ENCODE data around the gene WASF2.
"Not testable (repeated sequence)": the region's sequence is repeated elsewhere in the genome, so short reads cannot be mapped to it uniquely, and the experiment has no call there.

Gene WASF2

DNA sequence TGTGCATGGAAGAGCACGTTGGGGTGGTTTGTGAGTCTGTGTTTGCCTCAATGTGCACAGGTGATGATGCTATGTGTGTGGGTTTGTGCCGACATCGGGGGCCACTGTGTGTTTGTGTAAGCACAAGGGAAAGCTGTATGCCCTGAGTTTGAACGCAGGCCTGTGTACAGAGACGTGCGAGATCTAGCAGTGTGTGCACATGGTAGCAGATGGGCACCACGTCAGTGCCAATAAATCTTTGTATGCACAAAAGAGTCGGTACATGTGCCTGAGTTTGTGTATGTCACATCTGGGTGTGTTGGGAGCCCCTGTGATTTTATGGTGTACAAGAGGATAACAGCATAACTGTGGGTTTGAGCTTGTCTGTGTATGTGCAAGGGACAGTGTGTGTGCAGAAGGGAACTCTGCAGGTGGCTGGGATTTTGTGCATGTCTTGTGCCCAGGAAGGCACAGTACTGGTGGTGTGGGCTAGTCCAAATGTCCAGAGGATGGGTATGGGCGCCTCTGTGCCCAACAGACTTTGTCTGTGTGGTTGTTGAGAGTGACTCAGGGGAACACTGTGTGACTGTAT, 32.0 kb upstream of the WASF2 start:
- no peak for DNase-seq

DNA sequence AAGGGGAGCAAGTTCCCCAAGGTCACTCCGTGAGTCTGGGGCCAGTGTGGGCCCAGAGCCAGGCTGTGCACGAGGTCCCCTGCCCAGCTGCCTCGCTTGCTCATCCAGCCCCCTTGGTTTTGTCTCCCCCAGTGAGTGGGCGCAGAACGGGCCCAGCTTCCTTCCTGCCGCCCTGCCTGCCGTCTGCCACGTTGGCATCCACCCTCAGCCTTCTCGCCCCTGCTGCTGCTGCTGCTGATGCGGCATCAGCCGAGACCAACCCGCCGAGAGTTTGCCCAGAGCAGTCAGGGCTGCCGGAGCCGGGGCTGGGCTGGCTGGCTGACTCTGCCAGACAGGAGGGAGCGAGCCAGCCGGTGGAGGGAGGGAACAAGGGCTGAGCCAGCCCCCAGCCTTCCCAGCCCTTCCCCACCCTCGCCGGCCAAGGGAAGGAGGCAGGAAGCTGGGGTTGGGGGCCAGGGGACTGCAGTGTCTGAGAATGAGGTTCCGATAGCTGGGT, 31.4 kb upstream of the WASF2 start:
- DNase-seq, result no peak

DNA sequence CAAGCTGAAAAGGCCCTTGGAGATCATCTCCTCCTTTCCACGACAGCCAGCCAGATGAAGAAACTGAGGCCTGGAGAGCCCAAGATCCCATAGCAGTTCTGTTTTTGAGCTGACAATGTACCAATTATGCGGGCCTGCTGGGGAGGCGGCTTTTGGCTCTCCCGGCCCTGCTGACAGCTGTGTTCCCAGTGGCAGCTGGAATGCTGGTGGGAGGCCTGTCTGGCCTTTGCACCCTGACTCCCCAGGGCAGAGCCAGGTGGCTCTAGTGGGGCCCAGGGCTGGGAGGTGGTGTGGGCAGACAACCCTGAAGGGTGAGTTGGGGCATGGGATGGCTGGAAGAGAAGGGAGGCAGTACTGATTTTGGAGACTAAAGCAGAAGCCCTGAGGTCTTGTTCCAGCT, 30.7 kb upstream of the WASF2 start:
- DNase-seq, result no peak

DNA sequence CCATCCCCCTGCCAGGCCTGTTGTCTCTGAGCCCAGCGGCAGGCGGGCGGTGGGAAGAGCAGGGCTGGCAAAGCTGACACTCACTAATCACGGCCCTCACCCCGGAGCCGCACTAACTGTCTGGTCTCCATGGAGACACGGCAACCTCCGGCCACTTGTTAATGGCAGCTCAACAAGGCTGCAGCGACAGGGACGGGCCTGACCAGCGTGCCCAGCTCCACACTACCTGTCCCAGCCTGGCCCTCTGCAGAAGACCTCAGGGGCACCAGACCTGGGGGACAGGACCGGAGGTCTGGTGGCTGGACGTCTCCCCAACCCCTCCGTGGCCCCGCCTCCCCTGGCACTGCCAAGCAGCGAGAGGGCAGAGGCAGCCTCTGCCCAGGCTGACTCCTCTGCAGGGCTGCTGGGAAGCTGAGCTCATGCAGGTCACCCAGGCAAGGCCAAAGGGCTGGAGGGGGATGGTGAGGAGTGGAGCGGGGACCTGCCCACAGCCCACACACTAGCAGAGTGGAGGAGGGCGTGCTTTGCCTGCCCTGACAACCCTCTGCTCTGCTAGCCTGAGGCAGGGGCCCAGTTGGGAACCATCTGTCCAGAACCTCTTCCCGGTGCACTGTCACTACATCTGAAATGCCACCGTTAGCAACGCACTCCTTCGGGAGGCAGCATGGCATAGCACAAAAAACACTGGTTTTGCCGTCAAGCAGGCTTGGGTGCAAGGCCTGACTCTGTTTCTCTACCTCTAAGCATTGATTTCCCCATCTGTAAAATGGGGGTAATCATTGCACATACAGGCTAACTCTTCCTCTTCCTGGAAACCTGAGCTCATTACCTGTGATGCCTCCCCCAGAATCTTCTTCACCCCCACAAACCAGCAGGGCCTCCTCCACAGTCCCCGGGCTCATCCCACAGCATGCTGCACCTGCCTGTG, 29.6 kb upstream of the WASF2 start:
- no peak for DNase-seq

DNA sequence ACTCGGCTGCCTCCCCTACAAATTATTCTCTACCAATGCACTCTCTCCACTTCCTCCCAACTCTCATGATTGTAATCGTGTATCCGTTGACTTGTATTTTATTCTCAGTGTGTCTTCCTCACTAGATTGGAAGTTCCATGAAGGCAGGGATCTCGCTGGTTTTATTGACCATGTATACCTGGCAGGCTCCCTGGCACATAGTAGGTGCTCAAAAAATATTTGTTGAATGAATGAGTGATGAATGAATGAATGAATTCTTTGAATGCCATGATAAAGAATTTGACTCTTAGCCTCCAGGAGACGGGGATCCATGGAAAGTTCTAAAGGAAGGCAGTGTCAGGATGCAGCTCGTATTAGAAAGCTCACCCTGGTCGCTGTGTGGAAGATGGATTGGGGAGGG, 28.8 kb upstream of the WASF2 start:
- DNase-seq, result no peak

DNA sequence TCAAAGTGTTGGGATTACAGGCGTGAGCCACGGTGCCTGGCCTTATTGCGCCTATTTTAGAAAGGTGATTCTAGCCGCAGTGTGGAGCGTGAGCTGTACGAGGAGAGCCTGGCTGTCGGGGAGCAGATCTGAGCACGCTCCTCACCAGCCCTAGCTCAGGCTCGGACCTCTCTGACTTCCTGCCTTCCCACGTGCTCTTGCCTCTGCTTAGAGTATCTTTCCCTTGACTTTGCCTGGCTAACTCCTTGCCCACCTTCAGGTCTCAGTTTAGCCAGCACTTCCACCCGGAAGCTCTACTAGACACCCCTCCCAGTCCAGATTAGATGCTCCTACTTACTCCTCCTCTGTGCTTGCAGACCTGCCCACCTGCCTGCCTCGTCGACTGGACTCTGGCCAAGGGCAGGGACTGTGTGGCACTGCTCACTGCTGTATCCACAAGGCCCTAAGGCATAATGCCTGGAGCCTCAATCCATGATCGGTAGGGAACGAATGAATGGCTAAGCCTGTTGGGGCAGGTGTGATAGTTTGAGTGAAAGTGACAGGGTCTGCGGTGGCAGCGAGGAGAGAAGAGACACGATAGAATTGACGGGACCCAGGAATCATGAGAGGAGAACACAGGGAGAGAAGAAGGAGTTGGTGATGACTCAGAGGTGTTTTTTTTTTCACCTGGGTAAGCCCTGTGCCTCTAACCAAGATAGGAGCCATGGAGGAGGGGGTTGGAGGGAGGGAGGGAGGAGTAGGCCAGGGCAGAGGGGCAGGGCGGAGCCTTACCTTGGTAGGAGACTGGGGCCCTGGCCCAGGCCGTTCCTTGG, 28.1 kb upstream of the WASF2 start:
- no peak for DNase-seq

DNA sequence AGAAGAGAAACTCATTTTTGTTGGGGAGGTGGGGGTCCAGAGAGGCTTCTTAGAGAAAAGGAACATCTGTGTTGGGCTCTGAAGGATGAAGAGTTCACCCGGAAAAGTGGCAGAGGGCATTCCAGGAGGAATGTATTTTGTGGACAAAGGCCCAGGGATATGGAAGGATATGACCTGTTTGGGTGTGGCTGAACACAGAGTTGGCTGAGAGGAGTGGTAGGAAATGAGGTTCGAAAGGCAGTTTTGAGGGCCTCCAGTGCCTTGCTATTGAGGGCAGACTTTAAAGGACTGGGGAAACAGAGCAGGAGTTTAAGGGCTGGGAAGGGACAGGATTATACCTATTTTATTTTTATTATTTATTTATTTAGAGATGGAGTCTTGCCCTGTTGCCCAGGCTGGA, 27.3 kb upstream of the WASF2 start:
- DNase-seq, result no peak

DNA sequence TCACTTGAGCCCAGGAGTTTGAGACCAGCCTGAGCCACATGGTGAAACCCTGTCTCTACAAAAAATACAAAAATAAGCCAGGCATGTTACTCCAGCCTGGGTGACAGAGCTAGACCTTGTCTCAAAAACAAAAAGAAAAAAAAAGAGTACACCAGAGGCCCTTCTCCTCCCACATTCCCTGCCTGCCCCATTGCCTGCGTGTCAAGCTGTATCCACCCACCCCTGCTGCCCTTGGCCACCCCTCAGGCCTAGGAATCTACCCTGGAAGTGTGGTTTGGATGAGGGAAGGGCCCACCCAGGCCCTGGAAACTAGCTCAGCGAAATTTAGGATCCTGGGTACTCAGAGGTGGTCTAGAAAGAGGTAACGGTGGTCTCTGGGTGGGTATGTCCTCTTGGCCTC, 25.7 kb upstream of the WASF2 start:
- DNase-seq, result no peak

DNA sequence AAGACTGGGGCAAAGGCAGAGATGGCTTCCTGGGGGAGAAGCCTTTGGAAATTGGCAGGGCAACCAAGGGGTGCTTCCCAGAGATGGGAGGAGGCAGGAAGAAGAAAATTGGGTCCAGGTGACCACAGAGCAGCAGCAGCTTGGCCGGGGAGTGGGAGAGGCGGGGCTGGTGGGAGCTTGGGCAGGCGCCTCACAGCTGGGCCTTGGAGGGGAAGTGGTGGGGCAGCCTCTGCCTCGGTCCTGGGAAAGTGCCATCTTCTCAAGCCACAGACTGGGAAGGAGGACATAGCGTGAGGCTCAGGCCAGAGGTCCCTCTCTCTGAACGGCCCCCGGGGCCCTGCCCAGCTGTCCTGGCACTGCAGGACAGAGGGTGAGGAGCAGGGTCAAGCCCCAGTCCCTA, 24.0 kb upstream of the WASF2 start:
- no peak for DNase-seq

DNA sequence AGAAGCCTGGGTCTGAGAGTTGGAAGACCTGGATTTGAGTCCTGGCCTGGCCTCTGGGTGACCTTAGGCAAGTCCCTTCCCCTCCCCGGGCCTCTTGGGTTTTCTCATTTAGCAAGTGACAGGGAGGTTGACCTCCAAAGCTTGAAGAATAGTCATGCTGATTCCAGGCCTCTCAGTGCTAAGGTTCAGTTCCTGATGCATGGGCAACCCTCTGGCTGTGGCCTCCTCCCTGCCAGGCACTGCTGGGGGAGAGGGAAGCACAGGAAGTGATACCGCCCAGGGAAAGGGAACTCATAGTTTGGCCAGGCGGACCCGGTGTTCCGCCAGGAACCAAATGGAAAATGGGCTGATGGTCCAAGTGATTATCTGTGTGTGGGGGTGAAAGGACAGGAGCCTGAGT, 23.6 kb upstream of the WASF2 start:
- DNase-seq, result no peak

DNA sequence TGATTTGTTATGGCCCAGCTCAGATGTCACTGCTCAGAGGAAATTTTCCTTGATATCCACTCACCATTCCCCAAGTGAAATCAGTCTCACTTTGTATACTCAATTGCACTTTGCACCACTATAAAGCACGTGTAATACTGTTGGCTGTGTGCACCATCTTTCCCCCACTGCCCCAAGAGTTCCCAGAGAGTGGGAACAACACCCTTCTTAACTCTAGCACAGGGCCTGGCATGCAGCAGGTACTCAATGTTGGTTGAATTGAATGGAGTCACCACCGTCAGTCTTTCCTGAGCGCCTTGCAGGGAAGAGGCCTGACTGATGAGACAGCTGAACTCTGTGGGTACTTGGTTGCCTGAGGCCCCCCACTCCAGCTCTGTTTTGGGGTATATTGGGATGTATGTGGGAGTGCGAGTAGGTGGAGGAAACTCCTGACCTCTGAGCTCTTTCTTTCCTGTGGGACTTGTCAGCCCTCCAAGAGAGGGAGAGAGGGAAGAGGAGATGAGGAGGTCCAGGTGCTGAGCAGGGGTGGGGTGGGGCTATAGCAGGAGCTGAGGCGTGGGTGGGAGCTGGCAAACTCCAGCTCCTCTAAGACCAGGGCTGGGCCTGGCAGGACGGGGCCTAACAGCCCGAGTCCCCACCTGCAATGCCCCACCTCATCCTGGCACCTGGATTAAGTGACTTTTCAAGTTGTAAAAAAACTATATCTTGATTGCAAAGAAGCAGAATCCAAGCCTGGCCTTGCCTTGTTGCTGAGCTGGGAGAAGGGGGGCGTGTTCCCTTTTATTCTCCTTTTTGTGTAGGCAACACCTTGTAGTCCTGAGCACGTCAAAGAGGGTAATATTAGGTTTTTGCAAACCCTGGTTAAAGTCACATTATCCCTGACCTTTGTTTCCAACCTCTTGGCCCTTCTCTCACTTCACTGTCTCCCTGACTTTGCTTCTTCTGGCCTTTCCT, 19.4 kb upstream of the WASF2 start:
- DNase-seq, result no peak

DNA sequence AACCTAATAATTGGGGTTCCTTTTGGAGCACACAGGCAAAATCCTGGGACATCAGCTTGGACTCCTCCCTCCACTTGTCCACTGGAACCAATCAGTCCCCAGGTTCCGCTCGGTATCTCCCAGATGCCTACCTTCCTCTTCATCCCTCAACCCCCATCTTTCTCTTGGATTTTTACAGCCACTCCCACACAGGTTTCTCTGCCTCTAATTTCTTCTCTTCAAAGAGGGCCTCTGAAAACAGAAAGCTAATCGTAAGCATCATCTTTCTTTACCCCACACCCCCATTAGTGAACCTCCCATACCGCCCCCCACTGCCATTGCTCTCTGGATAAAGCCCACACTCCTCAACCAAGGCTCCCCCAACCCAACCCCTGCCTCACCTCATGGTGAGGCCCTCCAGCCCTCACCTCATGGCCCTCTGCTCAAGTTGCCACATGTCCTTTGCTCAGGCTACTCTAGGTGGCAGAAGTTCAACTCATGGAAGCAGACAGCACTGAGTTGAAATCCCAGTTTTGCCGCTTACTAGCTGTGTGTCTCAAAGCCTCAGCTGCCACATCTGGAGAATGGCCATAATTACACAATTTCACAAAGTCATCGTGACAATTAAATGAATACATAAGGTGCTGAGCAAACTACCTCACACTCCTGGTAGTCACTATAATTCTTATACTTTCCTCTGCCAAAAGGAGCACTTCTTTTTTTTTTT, 18.1 kb upstream of the WASF2 start:
- DNase-seq, result no peak

DNA sequence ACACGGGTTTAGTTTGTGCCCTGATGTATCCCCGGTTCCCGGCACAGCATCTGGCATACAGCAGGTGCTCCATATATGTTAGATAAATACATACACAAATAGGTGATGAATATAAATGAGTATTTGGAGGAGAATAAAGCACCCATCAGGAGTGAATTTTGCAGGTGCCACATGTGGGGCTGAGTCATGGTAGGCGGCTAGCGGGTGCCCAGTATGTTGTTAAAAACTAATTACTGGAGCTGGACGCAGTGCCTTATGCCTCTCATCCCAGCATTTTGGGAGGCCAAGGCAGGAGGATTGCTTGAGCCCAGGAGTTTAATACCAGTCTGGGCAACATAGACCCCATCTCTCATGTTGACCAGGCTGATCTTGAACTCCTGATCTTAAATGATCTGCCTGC, 16.7 kb upstream of the WASF2 start:
- DNase-seq, result no peak

DNA sequence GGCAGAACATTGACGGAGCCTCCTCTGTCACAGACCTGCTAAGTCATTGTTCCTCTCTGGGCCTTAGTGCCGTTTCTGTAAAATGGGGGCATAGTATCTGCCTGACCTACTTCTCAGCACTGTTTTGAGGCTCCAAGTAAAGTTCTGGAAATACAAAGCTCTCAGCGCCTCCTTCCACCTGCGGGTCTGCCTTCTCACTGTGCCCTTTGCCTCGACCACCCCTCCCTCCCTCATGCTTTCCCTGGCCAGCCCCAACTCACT, 15.4 kb upstream of the WASF2 start:
- no peak for DNase-seq

DNA sequence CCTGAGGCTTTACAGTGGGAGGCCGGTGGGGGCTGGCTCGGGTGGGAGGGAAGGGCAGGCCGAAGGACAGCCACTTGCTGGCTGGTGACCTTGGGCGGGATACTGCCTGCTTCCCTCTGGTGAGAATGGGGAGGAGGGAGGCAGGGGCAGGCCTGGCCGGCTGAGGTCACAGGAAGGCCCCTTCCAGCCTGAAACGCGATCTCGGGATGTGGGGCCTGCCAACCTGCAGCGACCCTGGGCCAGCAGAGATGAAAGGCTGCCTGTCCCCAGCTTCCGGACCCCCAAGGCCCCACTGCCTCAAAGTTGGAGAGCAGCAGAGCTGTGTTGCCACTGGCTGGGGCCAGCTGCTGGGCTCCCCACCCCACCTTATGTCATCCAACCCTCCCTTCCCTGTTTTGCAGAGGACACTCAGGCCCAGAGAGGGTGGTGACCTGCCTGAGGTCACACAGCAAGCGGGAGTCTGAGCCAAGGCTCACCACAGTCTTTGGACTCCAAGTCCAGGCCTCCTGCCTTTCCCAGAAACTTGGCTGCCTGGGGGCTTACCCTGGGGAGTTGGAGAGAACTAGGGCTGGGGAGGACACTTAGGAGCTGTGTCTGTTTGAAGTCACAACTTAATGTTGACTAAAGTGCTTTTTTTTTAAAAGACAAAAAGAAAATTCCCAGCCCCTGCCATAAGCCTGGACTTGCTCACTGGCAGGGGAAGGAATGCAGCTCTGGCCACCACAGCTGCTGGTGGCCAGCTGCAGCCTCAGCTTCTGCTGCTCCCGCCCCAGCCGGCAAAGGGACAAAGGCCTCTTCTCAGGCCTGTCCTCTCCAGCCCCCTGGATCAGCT, 14.8 kb upstream of the WASF2 start:
- peak; percentile 29 for DNase-seq

DNA sequence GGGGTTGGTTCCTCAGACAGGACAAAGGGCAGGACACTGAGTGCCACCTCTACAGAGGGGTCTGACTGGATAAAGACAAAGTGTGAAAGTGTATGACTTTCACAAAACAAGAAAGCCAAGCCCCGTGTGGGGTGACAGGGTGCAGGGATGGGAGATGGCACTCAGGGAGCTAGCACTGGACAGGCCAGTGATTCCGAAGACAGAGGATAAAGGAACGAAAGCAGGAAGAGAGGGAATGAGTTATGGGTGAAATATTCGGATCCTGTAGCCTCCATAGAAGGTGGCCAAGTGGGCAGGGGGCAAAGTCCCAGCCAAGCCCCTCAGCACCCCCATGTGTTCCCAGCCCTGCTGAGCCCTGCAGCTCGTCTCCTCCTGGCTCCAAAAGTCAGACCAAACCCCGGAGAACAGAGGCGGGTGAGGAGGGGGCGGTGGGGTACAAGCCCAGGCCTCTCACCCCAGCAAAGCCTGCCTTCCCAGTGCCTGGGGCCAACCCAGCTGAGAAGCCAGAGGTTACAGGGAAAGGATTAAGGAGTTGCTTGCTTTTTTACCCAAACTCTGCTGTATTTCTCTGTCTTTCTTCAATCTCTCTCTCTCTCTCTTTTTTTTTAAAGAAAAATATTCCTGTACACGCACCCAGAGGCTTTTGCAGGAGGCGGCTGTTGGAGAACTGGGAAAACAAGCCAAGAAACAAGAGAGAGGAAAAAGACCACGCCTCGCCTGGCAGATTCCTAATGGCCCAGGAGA, 14.0 kb upstream of the WASF2 start:
- DNase-seq, result no peak

DNA sequence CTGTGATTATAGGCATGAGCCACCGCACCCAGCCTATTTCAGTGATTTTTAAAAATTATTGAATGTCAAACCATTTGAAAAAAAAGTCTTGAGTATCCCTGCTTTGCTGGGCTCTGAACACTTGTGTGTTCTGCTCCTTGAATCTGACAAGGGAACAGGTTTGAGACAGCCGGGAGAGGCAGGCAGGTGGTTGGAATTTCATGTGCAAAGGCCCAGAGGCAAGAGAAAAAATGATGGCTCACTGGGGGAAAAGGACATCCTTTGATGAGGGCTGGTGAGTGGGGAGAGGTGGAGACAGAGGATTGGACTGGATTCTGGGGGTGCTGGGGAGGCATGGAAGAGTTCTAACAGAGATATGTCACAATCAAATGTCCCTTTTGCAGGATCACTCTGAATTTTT, 13.1 kb upstream of the WASF2 start:
- DNase-seq, result no peak

DNA sequence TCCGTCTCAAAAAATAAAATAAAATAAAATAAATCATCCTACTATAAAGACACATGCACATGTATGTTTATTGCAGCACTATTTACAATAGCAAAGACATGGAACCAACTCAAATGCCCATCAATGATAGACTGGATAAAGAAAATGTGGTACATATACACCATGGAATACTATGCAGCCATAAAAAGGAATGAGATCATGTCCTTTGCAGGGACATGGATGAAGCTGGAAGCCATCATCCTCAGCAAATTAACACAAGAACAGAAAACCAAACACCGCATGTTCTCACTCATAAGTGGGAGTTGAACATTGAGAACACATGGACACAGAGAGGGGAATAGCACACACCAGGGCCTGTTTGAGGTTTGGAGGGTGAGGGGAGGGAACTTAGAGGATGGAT, 11.2 kb upstream of the WASF2 start:
- not testable (repeated sequence) for DNase-seq

DNA sequence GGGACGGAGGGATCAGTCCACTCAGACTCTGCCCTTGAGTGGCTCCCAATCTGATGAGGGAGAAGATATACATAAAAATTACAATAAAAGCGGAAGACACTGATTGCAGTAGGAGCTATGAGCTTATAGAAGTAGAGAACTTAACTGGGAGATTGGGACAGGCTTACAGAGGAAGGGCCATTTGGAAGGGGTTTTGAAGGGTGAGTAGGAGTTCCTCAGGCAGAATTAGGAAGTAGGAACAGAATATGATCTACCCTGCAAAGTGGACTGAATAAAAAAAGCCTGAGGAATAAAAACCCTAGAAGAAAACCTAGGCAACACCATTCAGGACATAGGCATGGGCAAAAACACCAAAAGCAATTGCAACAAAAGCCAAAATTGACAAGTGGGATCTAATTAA, 9.2 kb upstream of the WASF2 start:
- DNase-seq, result no peak

DNA sequence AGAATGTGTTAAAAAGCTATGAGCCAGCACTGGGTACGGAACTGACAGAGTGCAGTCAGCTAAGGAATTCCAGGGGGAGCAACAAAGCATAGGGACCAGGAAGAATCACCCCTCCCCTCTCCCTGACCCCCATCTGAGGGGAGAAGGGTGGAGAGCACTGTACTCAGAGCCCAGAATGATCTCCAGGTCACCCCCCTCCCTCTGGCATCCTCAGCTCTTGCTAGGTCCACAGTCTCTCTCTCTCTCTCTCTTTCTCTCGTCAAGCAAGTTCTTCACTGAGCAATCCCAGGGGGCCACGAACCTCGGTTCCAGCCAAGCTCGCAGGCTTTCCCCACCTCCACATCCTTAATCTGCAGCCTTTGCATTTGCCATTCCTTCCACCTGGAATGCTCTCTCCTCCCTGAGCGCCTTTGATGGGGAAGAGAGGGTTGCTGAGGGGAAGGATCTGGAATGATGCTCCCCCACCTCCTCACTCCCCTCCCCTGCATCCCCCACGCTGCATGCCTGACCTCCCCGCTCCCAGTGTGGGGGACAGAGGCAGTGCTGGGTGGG, 6.7 kb upstream of the WASF2 start:
- DNase-seq, result peak; percentile 32

Data from EL (cell line).